CD14-positive monocyte (primary cell): ENCODE data around the gene AHR. TPM values are rescaled to one million over a fixed set of nuclear protein-coding genes. Genes with fewer than 3 reads are reported as not detected.

Source experiments
- DNase-seq, 3 donors: peaks; one replicate each; pipeline ENCODE4 v3.0.0-alpha.2; 2011 to 2022
- H2AFZ ChIP-seq: 2 replicates; pipeline ENCODE4 v1.6.0; 2012; ENCODE audit warnings: mild to moderate bottlenecking, low read depth, low read length, inconsistent platforms; ENCODE audit not compliant: insufficient read depth, poor library complexity, severe bottlenecking
- H3K27ac ChIP-seq, 2 donors: 1 replicate in 1 of 2; 2 replicates in 1 of 2; pipeline ENCODE4 v1.5.1; 2012 to 2013; ENCODE audit warnings: low read length in 2 of 2, control low read depth in 1 of 2, inconsistent platforms in 1 of 2, low read depth in 1 of 2, mild to moderate bottlenecking in 1 of 2
- H3K27me3 ChIP-seq, 2 donors: one replicate each; pipeline versions ENCODE4 v1.6.0 to v1.6.1; 2011 to 2013; ENCODE audit warnings: low read length in 2 of 2; ENCODE audit not compliant: control insufficient read depth in 2 of 2, insufficient read depth in 2 of 2
- H3K36me3 ChIP-seq, 2 donors: replicated peaks in 1 of 2; 1 replicate in 1 of 2; 2 replicates in 1 of 2; pipeline versions ENCODE4 v1.5.1 to v1.6.1; 2012 to 2013; ENCODE audit warnings: low read length in 2 of 2, control low read depth in 1 of 2, inconsistent platforms in 1 of 2, mild to moderate bottlenecking in 1 of 2; ENCODE audit not compliant: insufficient read depth in 2 of 2, control insufficient read depth in 1 of 2
- H3K4me1 ChIP-seq, 2 donors: 1 replicate in 1 of 2; 2 replicates in 1 of 2; pipeline versions ENCODE4 v1.5.1 to v1.6.1; 2012 to 2013; ENCODE audit warnings: low read length in 2 of 2, control low read depth in 1 of 2, inconsistent platforms in 1 of 2, mild to moderate bottlenecking in 1 of 2, moderate library complexity in 1 of 2; ENCODE audit not compliant: insufficient read depth in 2 of 2, control insufficient read depth in 1 of 2
- H3K4me2 ChIP-seq: replicated peaks from 2 replicates; pipeline ENCODE3; 2012; ENCODE audit warnings: low read length, moderate library complexity, mild to moderate bottlenecking; ENCODE audit not compliant: poor library complexity, severe bottlenecking; ENCODE audit errors: extremely low read depth
- H3K4me3 ChIP-seq, 3 experiments: fragments of 200-600 bp in 1 of 3; sonication (generic) in 1 of 3; replicated peaks in 1 of 3; 1 replicate in 2 of 3; 2 replicates in 1 of 3; pipeline ENCODE4 v1.5.1; 2011 to 2013; ENCODE audit warnings: low read length in 3 of 3, mild to moderate bottlenecking in 3 of 3, control low read depth in 2 of 3, low read depth in 2 of 3, inconsistent platforms in 1 of 3, moderate library complexity in 1 of 3
- H3K79me2 ChIP-seq: 2 replicates; pipeline ENCODE4 v1.6.0; 2012; ENCODE audit warnings: mild to moderate bottlenecking, control low read depth, inconsistent platforms, low read length, moderate library complexity; ENCODE audit not compliant: insufficient read depth
- H3K9ac ChIP-seq: 2 replicates; pipeline ENCODE4 v1.6.0; 2017; ENCODE audit warnings: low read length, mild to moderate bottlenecking; ENCODE audit not compliant: insufficient read depth, poor library complexity, severe bottlenecking
- H3K9me3 ChIP-seq, 2 donors: replicated peaks in 1 of 2; 1 replicate in 1 of 2; 2 replicates in 1 of 2; pipeline versions ENCODE4 v1.5.1 to v1.6.1; 2012 to 2013; ENCODE audit warnings: low read length in 2 of 2, control low read depth in 1 of 2; ENCODE audit not compliant: control insufficient read depth in 1 of 2, insufficient read depth in 1 of 2
- H4K20me1 ChIP-seq: 2 replicates; pipeline ENCODE4 v1.6.0; 2012; ENCODE audit warnings: mild to moderate bottlenecking, low read length, control low read depth, moderate library complexity; ENCODE audit not compliant: insufficient read depth
- H3K27ac Mint-ChIP-seq, 7 donors: one replicate each; pipeline ENCODE4 v1.8.0; 2020; ENCODE audit warnings: mild to moderate bottlenecking in 7 of 7, mixed read lengths in 7 of 7, moderate library complexity in 6 of 7, inconsistent platforms in 2 of 7
- H3K27me3 Mint-ChIP-seq, 3 donors: one replicate each; pipeline ENCODE4 v1.8.0; 2021 to 2022; ENCODE audit warnings: low read depth in 3 of 3, mild to moderate bottlenecking in 3 of 3, mixed read lengths in 3 of 3, moderate library complexity in 3 of 3, inconsistent platforms in 1 of 3
- H3K36me3 Mint-ChIP-seq, 2 donors: one replicate each; pipeline ENCODE4 v1.8.0; 2020; ENCODE audit warnings: mixed read lengths in 2 of 2, inconsistent platforms in 1 of 2, mild to moderate bottlenecking in 1 of 2
- H3K4me1 Mint-ChIP-seq: one replicate; pipeline ENCODE4 v1.8.0; 2020; ENCODE audit warnings: mild to moderate bottlenecking, mixed read lengths
- H3K4me3 Mint-ChIP-seq, 2 donors: one replicate each; pipeline ENCODE4 v1.8.0; 2020; ENCODE audit warnings: mild to moderate bottlenecking in 2 of 2, mixed read lengths in 2 of 2, moderate library complexity in 1 of 2
- H3K9me3 Mint-ChIP-seq, 7 donors: one replicate each; pipeline ENCODE4 v1.8.0; 2020 to 2022; ENCODE audit warnings: mixed read lengths in 7 of 7, mild to moderate bottlenecking in 6 of 7, moderate library complexity in 6 of 7, inconsistent platforms in 2 of 7
- WGBS: methylation state at CpG from one replicate; pipeline ENCODE4 v1.1.5; 2013; ENCODE audit warnings: missing lambda C conversion rate; ENCODE audit not compliant: insufficient coverage; 5-methylcytosine and 5-hydroxymethylcytosine counted together
- intact Hi-C, 2 donors: fragments of 100-400 bp; cut with micrococcal nuclease; formaldehyde crosslinking; loops; one replicate each; pipeline versions ENCODE4 v1.15.0 to v1.15.1; 2023
- polyA plus RNA-seq, 3 donors: library from polyadenylated mRNA; depleted of rRNA in 1 of 3; unstranded in 2 of 3; stranded (reverse) in 1 of 3; fragments of 300-500 nt in 2 of 3; fragments of >200 nt in 1 of 3; fragmentation: Illumina TruSeq in 2 of 3; gene quantifications; 1 replicate in 2 of 3; 2 replicates in 1 of 3; pipeline ENCODE4 v1.2.3, GENCODE V29; 2012 to 2021
- TF ChIP-seq, protein P1 (sequence below): fragments of 200-600 bp; IDR thresholded peaks from one replicate; pipeline ENCODE4 v1.8.0; 2022; ENCODE audit warnings: antibody characterized with exemption, mild to moderate bottlenecking

The AHR gene
- polyA plus RNA-seq, 3 donors, result 42.4 to 56.6 (median 54.1) TPM

DNA sequence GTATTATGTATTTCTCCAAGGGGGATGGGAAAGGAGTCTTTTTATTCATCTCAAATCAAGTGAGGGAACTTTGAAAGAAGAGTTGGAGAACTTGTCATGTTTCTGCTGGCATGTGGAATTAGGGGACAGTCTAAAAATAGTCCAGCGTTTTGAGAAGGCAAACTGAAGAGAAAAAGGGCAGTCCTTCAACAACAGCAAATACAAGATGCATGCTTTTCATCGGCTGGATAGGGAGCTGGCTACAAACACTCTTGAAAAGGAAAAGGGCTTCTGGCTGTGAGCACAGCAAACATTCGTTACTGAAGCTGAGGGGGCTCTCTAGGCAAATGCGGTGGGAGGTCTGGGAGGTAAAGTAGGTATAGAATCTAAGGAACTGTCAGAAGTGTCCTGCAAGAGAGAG is 91.9 kb downstream of the AHR start:
- Histone ChIP-seq H3K27ac (no peak overlapping the region), H3K4me1 (no peaks in the 10 kb centered on the region), H3K27me3 (no peaks in the 10 kb centered on the region), H3K4me2 (no peak overlapping the region), H3K36me3 (no peaks in the 10 kb centered on the region), H2AFZ (no peak overlapping the region), H3K4me3 (no peak overlapping the region), H4K20me1 (no peaks in the 10 kb centered on the region), H3K9me3 (peaks cover 11 to 16% of the 10 kb centered on the region in 2 donors), H3K79me2 (no peaks in the 10 kb centered on the region), H3K9ac (no peak overlapping the region)
- peaks cover 18 to 27% (median 21%) of the 10 kb centered on the region in 7 donors for H3K9me3 Mint-ChIP-seq
- WGBS, result no CpG with 5 or more reads among the region's 4 CpGs
- peaks cover 9% of the 10 kb centered on the region for H3K4me1 Mint-ChIP-seq
- no peak overlapping the region for H3K4me3 Mint-ChIP-seq
- TF ChIP-seq, protein P1, sequence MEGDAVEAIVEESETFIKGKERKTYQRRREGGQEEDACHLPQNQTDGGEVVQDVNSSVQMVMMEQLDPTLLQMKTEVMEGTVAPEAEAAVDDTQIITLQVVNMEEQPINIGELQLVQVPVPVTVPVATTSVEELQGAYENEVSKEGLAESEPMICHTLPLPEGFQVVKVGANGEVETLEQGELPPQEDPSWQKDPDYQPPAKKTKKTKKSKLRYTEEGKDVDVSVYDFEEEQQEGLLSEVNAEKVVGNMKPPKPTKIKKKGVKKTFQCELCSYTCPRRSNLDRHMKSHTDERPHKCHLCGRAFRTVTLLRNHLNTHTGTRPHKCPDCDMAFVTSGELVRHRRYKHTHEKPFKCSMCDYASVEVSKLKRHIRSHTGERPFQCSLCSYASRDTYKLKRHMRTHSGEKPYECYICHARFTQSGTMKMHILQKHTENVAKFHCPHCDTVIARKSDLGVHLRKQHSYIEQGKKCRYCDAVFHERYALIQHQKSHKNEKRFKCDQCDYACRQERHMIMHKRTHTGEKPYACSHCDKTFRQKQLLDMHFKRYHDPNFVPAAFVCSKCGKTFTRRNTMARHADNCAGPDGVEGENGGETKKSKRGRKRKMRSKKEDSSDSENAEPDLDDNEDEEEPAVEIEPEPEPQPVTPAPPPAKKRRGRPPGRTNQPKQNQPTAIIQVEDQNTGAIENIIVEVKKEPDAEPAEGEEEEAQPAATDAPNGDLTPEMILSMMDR, result no peak
- H3K36me3 Mint-ChIP-seq, result peaks cover 2 to 9% of the 10 kb centered on the region in 2 donors
- H3K27me3 Mint-ChIP-seq, result no peaks in the 10 kb centered on the region
- intact Hi-C loops, result no loop called here
- no peak overlapping the region for H3K27ac Mint-ChIP-seq
- DNase-seq, result no peak

- no peaks in the 10 kb centered on the region for H3K27me3 ChIP-seq
- H2AFZ ChIP-seq, result no peak overlapping the region
- H3K27ac ChIP-seq, result no peak overlapping the region
- no peak overlapping the region for H3K9ac ChIP-seq
- H3K4me3 Mint-ChIP-seq, result no peak overlapping the region
- peaks cover 2 to 6% of the 10 kb centered on the region in 2 donors for H3K4me1 ChIP-seq
- peaks cover 11% of the 10 kb centered on the region for H3K4me1 Mint-ChIP-seq
- H3K4me3 ChIP-seq, result no peak overlapping the region
- H3K9me3 ChIP-seq, result peaks cover 11 to 16% of the 10 kb centered on the region in 2 donors
- H3K36me3 Mint-ChIP-seq, result peaks cover 2 to 9% of the 10 kb centered on the region in 2 donors
- peaks cover 18 to 27% (median 23%) of the 10 kb centered on the region in 7 donors for H3K9me3 Mint-ChIP-seq
- no peaks in the 10 kb centered on the region for H4K20me1 ChIP-seq
- TF ChIP-seq, protein P1, result no peak
- H3K27ac Mint-ChIP-seq, result no peak overlapping the region
- H3K79me2 ChIP-seq, result no peaks in the 10 kb centered on the region
- H3K36me3 ChIP-seq, result no peaks in the 10 kb centered on the region
- no CpG with 5 or more reads among the region's 2 CpGs for WGBS
- no peak overlapping the region for H3K4me2 ChIP-seq
- intact Hi-C loops, result no loop called here
- no peak for DNase-seq
- no peaks in the 10 kb centered on the region for H3K27me3 Mint-ChIP-seq
Measured at GRCh38 chr7:17391366-17391765, 92.9 kb downstream of the AHR start.
